CD4-positive, alpha-beta T cell treated with Interleukin-1 beta for 1 hour (primary cell): Measurements from ENCODE around the gene ATF2.
A peak's percentile ranks its signal among the peaks of the same experiment; 100 is the strongest.

ENCODE experiments used
- DNase-seq, 2 donors: peaks; one replicate each; pipeline ENCODE4 v3.0.0-alpha.2; 2020 to 2022

ATF2 gene

GRCh38 chr2:175076272-175076671 is 91.7 kb downstream of the ATF2 start:
- no peak for DNase-seq

GRCh38 chr2:175074478-175074877 is 93.5 kb downstream of the ATF2 start:
- DNase-seq = no peak

GRCh38 chr2:175068534-175068933 is 99.5 kb downstream of the ATF2 start:
- no peak for DNase-seq

- no peak for DNase-seq
These were observed 101.6 kb downstream of the ATF2 start for GRCh38 chr2:175066411-175066810.

- DNase-seq = no peak
These were observed 103.2 kb downstream of the ATF2 start for GRCh38 chr2:175064797-175065196.

- DNase-seq = no peak
These were observed 104.3 kb downstream of the ATF2 start for GRCh38 chr2:175063741-175064140.

GRCh38 chr2:175062787-175063585 is 105.0 kb downstream of the ATF2 start:
- no peak for DNase-seq

GRCh38 chr2:175057078-175057685 is 110.8 kb downstream of the ATF2 start:
- no peak for DNase-seq

GRCh38 chr2:175055993-175056392 is 112.0 kb downstream of the ATF2 start:
- DNase-seq = no peak

GRCh38 chr2:175054340-175054739 is 113.7 kb downstream of the ATF2 start:
- no peak for DNase-seq

- DNase-seq = no peak
These were observed 118.3 kb downstream of the ATF2 start for GRCh38 chr2:175049661-175050060.

- no peak for DNase-seq
These were observed 119.7 kb downstream of the ATF2 start for GRCh38 chr2:175048275-175048674.

GRCh38 chr2:175039490-175039889 is 128.5 kb downstream of the ATF2 start:
- no peak for DNase-seq

GRCh38 chr2:175039031-175039430 is 129.0 kb downstream of the ATF2 start:
- DNase-seq = no peak

GRCh38 chr2:175037941-175038340 is 130.1 kb downstream of the ATF2 start:
- no peak for DNase-seq

GRCh38 chr2:175036582-175037018 is 131.4 kb downstream of the ATF2 start:
- DNase-seq = peak in 1 of 2 donors; percentile 40

GRCh38 chr2:175035806-175036205 is 132.2 kb downstream of the ATF2 start:
- DNase-seq = no peak

- no peak for DNase-seq
These were observed 133.3 kb downstream of the ATF2 start for GRCh38 chr2:175034716-175035115.

GRCh38 chr2:175030380-175031271 is 137.4 kb downstream of the ATF2 start:
- DNase-seq = no peak

GRCh38 chr2:175027755-175028154 is 140.2 kb downstream of the ATF2 start:
- DNase-seq = no peak

GRCh38 chr2:175026385-175026784 is 141.6 kb downstream of the ATF2 start:
- no peak for DNase-seq

GRCh38 chr2:175025946-175026345 is 142.1 kb downstream of the ATF2 start:
- DNase-seq = no peak

- DNase-seq = no peak
These were observed 142.8 kb downstream of the ATF2 start for GRCh38 chr2:175025233-175025632.
